AG09319 (cell line): ENCODE measurements around the gene FAM184A.

Source experiments
- DNase-seq: peaks from one replicate; pipeline ENCODE4 v3.0.0-alpha.2; 2010; ENCODE audit warnings: low read depth; ENCODE audit errors: extremely low read depth
- CTCF ChIP-seq: IDR thresholded peaks from 2 replicates; pipeline ENCODE4 v1.5.1; 2011; ENCODE audit warnings: low read depth, mild to moderate bottlenecking, inconsistent platforms, low read length, moderate library complexity

FAM184A gene

DNA sequence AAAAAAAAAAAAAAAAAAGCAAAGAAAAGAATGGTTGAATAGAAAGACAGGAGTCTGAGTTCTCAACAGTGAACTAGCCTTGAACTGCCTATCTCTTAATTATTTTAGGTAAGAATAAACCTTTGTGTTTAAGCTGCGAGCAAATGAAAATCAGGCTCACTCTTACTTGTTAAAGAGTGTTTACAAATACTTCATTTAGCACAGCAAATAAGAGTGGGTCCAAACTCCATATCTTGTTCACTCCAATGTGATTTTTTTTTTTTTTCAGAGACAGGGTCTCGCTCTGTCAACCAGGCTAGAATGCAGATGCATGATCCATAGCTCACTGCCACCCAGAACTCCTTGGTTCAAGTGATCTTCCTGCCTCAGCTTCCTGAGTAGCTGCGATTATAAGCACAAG, 155.4 kb downstream of the FAM184A start:
- TF ChIP-seq CTCF: no peak
- no peak for DNase-seq

DNA sequence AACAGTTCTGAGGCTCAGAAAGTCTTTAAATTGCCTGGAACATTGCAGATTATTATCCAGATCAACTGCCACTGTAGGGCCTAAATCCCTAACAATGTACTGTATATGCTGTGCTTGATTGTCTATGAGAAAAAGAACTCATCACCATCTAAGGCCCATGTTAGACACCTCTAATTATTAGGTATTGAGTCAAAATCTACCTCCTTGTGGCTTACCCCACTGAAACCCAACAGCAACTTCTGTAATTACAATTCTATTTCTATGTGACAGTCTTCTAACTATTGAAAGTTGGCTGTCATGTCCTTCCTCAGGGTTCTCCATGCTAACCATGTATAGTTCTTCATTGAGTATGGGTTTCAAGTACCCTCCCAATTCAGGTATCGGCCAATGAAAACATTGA, 157.4 kb downstream of the FAM184A start:
- no peak for TF ChIP-seq CTCF
- no peak for DNase-seq

DNA sequence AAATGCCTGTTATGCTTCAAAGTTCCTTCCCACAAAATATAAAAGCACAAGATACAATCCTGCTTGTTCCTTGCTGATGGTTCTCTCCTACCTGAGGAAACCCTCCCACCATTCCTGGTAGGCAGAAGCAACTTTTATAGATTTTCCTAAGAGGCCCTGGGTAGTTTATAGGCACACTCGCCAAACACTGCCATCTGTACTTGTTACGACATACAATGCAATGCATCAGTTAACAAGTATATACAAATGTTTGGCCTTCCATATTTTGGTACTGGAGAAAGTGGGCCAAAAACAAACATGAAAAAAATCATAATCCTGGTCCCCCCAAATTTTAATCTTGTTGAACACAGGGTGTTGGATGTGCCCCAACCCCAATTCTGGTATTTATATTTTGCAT, 160.1 kb downstream of the FAM184A start:
- DNase-seq: no peak

DNA sequence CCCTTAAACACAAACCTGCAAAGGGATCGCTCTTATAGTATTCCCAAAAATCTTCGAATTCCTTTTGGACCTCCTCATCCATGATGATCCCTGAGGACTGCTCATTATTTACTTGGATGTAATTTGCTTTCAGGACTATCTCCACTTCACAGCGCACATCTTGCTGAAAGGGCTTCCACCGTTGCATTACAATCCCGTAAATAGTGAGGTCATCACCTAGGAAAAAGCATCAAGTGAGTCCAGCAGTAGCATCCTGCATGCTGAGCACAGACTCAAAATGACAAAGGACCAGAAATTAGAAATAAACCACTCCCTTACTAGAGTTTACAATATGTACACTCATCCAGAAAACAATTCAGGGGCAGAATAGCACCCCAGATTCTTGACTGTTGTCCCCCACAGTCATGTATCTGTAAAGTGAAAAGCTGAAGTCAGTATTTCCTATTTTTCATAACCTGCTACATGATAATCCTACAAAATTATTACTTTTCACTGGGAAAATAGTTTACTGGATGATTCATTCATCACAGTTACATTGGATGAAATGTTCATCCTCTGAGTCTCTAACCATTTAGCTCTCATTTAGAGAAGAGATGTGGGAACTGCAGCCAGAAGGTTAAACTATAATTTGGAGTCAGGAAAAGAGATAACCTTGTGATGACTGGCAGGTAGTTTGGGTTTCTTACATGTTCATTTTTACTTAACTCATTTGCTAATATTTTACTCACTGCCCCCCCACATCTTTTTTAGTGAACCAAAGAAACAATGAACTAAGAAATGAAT, 160.7 kb downstream of the FAM184A start:
- no peak for TF ChIP-seq CTCF
- DNase-seq: no peak

More for the DNA sequence above, 160.1 kb downstream of the FAM184A start:
- TF ChIP-seq CTCF: no peak

- DNase-seq: no peak
- TF ChIP-seq CTCF: no peak
Measured at GRCh38 chr6:118914598-118914997, 163.9 kb downstream of the FAM184A start.

DNA sequence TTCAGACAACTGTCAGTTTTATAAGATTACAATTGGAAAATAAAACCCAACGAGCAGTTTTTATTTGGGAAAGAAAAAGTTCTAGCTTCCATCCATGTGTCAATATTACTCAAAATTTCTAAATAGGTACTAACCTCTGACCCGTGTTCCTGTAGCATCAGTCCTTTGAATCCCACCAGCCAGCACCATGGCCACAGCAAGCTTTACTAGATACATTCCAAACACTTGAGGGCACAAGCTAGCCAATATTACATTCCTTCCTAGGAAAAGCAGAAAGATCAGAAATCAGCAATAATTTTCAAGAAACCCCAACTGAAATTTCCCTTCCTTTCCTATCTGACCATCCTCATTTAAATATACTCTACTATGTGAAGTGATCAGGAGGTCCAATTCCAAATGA, 165.3 kb downstream of the FAM184A start:
- DNase-seq: no peak
- no peak for TF ChIP-seq CTCF

DNA sequence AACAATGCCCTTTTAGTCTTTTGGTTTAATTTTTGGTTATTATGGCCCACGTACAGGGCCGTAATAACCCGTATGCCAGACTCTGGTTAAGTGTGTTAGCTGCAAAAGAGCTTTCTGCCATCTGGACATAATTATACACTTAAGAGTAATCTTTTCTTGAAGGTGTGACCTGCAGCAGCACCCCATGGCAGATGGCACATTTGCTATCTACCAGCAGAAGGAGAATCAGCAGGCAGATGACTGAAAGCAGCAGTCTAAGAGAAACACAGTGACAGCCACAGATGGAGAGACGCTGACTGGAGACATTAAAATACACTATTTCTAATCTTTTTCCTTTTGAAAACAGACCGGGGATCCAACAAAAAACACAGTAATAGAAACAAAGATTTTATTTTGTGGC, 165.8 kb downstream of the FAM184A start:
- TF ChIP-seq CTCF: no peak
- no peak for DNase-seq
